ENCODE results near the gene YIF1B.

DNA sequence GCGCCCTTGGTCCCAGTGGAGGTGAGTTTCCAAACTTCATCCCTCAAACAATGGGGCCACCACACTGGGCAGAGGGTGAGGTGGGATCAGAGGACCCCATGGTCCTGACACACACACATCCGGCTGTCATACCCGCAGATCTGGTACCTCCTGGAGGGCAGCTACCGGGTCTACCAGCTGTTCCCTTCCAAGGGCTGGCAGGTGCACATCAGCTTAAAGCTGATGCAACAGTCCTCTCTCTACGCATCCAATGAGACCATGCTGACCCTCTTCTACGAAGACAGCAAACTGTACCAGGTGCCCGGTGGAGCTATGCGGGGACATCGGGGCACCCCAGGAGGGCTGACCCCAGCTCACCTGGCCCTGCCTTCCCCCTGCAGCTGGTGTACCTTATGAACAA lies 44.6 kb upstream of the YIF1B start:
- no peak for TF ChIP-seq CTCF (IDR thresholded peaks at IDR 0.05; ENCODE audit: low read depth, low read length)
- no peak for TF ChIP-seq EZH2phosphoT487 (IDR thresholded peaks at IDR 0.05; ENCODE audit: low read depth)
